Astrocyte (in vitro differentiated cells and primary cell): ENCODE measurements around the gene ZNF124. TPM values are rescaled to one million over a fixed set of nuclear protein-coding genes. Genes with fewer than 3 reads are reported as not detected.
"Not testable (repeated sequence)": the region's sequence is repeated elsewhere in the genome, so short reads cannot be mapped to it uniquely, and the experiment has no call there.

Experiments used
- DNase-seq: peaks from one replicate; pipeline ENCODE4 v3.0.0-alpha.2; 2010; ENCODE audit warnings: low read depth
- FAIRE-seq: peaks from 2 replicates; lab custom pipeline; 2011; peaks lifted over from hg19 to GRCh38; lab: Jason Lieb, UNC
- H2AFZ ChIP-seq: 2 replicates; pipeline ENCODE4 v1.6.0; 2012; ENCODE audit warnings: low read depth, low read length, inconsistent platforms
- H3K27ac ChIP-seq: 2 replicates; pipeline ENCODE4 v1.5.1; 2011; ENCODE audit warnings: low read depth, low read length, inconsistent platforms
- H3K27me3 ChIP-seq: 2 replicates; pipeline ENCODE4 v1.6.0; 2011; ENCODE audit warnings: low read length, inconsistent platforms; ENCODE audit not compliant: insufficient read depth
- H3K36me3 ChIP-seq: 2 replicates; pipeline ENCODE4 v1.5.1; 2011; ENCODE audit warnings: low read length, inconsistent platforms; ENCODE audit not compliant: insufficient read depth
- H3K4me1 ChIP-seq: 2 replicates; pipeline ENCODE4 v1.5.1; 2011; ENCODE audit warnings: low read length, inconsistent platforms; ENCODE audit not compliant: insufficient read depth
- H3K4me2 ChIP-seq: 2 replicates; pipeline ENCODE4 v1.6.0; 2012; ENCODE audit warnings: low read length, inconsistent platforms
- H3K4me3 ChIP-seq: 2 replicates; pipeline ENCODE4 v1.5.1; 2011; ENCODE audit warnings: low read depth, mild to moderate bottlenecking, low read length, inconsistent platforms; ENCODE audit not compliant: insufficient read depth
- H3K79me2 ChIP-seq: 2 replicates; pipeline ENCODE4 v1.6.0; 2012; ENCODE audit warnings: mild to moderate bottlenecking, low read length, inconsistent platforms; ENCODE audit not compliant: insufficient read depth
- H3K9ac ChIP-seq: 2 replicates; pipeline ENCODE4 v1.6.0; 2012; ENCODE audit warnings: mild to moderate bottlenecking, low read length, inconsistent platforms
- H3K9me3 ChIP-seq: 2 replicates; pipeline ENCODE4 v1.5.1; 2012; ENCODE audit warnings: low read depth, mild to moderate bottlenecking, low read length, inconsistent platforms; ENCODE audit not compliant: insufficient read depth
- H4K20me1 ChIP-seq: 2 replicates; pipeline ENCODE4 v1.6.0; 2012; ENCODE audit warnings: low read length, inconsistent platforms; ENCODE audit not compliant: insufficient read depth
- H3K27ac Mint-ChIP-seq: one replicate; pipeline ENCODE4 v1.8.0; 2021; ENCODE audit warnings: mild to moderate bottlenecking, mixed read lengths; ENCODE audit not compliant: unreplicated experiment
- H3K27me3 Mint-ChIP-seq: one replicate; pipeline ENCODE4 v1.8.0; 2021; ENCODE audit warnings: low read depth, mixed read lengths; ENCODE audit not compliant: unreplicated experiment
- H3K36me3 Mint-ChIP-seq: one replicate; pipeline ENCODE4 v1.8.0; 2021; ENCODE audit warnings: low read depth, mixed read lengths; ENCODE audit not compliant: unreplicated experiment
- H3K4me1 Mint-ChIP-seq: one replicate; pipeline ENCODE4 v1.8.0; 2021; ENCODE audit warnings: low read depth, mixed read lengths; ENCODE audit not compliant: unreplicated experiment
- H3K4me3 Mint-ChIP-seq: one replicate; pipeline ENCODE4 v1.8.0; 2021; ENCODE audit warnings: mild to moderate bottlenecking, moderate library complexity, mixed read lengths; ENCODE audit not compliant: unreplicated experiment
- H3K9me3 Mint-ChIP-seq: one replicate; pipeline ENCODE4 v1.8.0; 2021; ENCODE audit warnings: mild to moderate bottlenecking, mixed read lengths; ENCODE audit not compliant: unreplicated experiment
- CTCF ChIP-seq: IDR thresholded peaks from 2 replicates; pipeline ENCODE4 v1.5.1; 2011; ENCODE audit warnings: low read depth, mild to moderate bottlenecking, inconsistent platforms, low read length, moderate library complexity; ENCODE audit not compliant: insufficient read depth
- EZH2 ChIP-seq: IDR thresholded peaks from 2 replicates; pipeline ENCODE4 v1.6.1; 2012; ENCODE audit warnings: mild to moderate bottlenecking, low read length, inconsistent platforms; ENCODE audit not compliant: insufficient read depth
- total RNA-seq: library from RNA; stranded (reverse); gene quantifications from 2 replicates; pipeline ENCODE4 v1.2.1, GENCODE V29; 2021

Gene ZNF124
- total RNA-seq, 1 donor from 2014 or later = 36.5 TPM

- Histone ChIP-seq H3K4me3 (no peak overlapping the region), H3K36me3 (no peaks in the 10 kb centered on the region), H4K20me1 (peaks cover 7% of the 10 kb centered on the region), H3K4me1 (no peaks in the 10 kb centered on the region), H3K4me2 (no peak overlapping the region), H3K9ac (no peak overlapping the region), H2AFZ (no peak overlapping the region), H3K79me2 (peaks cover 14% of the 10 kb centered on the region), H3K27me3 (no peaks in the 10 kb centered on the region), H3K27ac (no peak overlapping the region), H3K9me3 (no peaks in the 10 kb centered on the region)
- H3K27me3 Mint-ChIP-seq = no peaks in the 10 kb centered on the region
- peaks cover 4% of the 10 kb centered on the region for H3K4me1 Mint-ChIP-seq
- H3K27ac Mint-ChIP-seq = no peak overlapping the region
- peaks cover 2% of the 10 kb centered on the region for H3K36me3 Mint-ChIP-seq
- FAIRE-seq = no peak
- no peak for TF ChIP-seq EZH2
- no peak for TF ChIP-seq CTCF
- H3K9me3 Mint-ChIP-seq = peaks cover 2% of the 10 kb centered on the region
- H3K4me3 Mint-ChIP-seq = no peak overlapping the region
- no peak for DNase-seq
These were observed 1.6 kb upstream of the ZNF124 start for GRCh38 chr1:247173431-247173830.

- H3K9ac ChIP-seq = no peak overlapping the region
- H3K4me3 ChIP-seq = no peak overlapping the region
- Mint-ChIP-seq H3K4me3 (no peak overlapping the region), H3K4me1 (peaks cover 4% of the 10 kb centered on the region), H3K27ac (no peak overlapping the region), H3K36me3 (peaks cover 2% of the 10 kb centered on the region), H3K9me3 (peaks cover 2% of the 10 kb centered on the region), H3K27me3 (no peaks in the 10 kb centered on the region)
- no peak overlapping the region for H3K4me2 ChIP-seq
- no peaks in the 10 kb centered on the region for H3K27me3 ChIP-seq
- TF ChIP-seq EZH2 = no peak
- TF ChIP-seq CTCF = no peak
- H3K9me3 ChIP-seq = no peaks in the 10 kb centered on the region
- H2AFZ ChIP-seq = no peak overlapping the region
- no peaks in the 10 kb centered on the region for H3K36me3 ChIP-seq
- H4K20me1 ChIP-seq = peaks cover 9% of the 10 kb centered on the region
- no peak overlapping the region for H3K27ac ChIP-seq
- no peak for FAIRE-seq
- H3K4me1 ChIP-seq = no peaks in the 10 kb centered on the region
- H3K79me2 ChIP-seq = peaks cover 18% of the 10 kb centered on the region
- DNase-seq = no peak
These were observed 1.2 kb upstream of the ZNF124 start for GRCh38 chr1:247172996-247173395.

- not testable (repeated sequence) for H3K27me3 Mint-ChIP-seq, H3K36me3 ChIP-seq, H3K4me2 ChIP-seq, H3K27ac ChIP-seq, H2AFZ ChIP-seq, H3K9me3 Mint-ChIP-seq, H3K4me3 ChIP-seq, H3K27ac Mint-ChIP-seq, H3K4me1 Mint-ChIP-seq, DNase-seq, H3K27me3 ChIP-seq, H3K9ac ChIP-seq, FAIRE-seq, H3K36me3 Mint-ChIP-seq, H3K9me3 ChIP-seq, H3K4me3 Mint-ChIP-seq, H3K4me1 ChIP-seq
- Histone ChIP-seq H3K79me2 (peaks cover 34% of the 10 kb centered on the region), H4K20me1 (peaks cover 17% of the 10 kb centered on the region)
These were observed 377 bp downstream of the ZNF124 start for GRCh38 chr1:247171443-247171842.
